Measurements from ENCODE around the gene NDUFV1.

- TF ChIP-seq CTCF (IDR thresholded peaks at IDR 0.05 in 4 of 5, conservative IDR thresholded peaks at IDR 0.05 in 1 of 5) = no peak
- TF ChIP-seq POLR2A (IDR thresholded peaks at IDR 0.05) = no peak
Measured at GRCh38 chr11:67616431-67617242, 9.9 kb downstream of the NDUFV1 start.
